22Rv1 (cell line): ENCODE results near the gene BCL11A.

ENCODE experiments used
- H3K27ac ChIP-seq: fragments of 450-650 bp; 2 replicates; pipeline ENCODE4 v1.5.1; 2017
- CTCF ChIP-seq: fragments of 450-650 bp; IDR thresholded peaks from 2 replicates; pipeline ENCODE4 v1.5.1; 2017; ENCODE audit warnings: mild to moderate bottlenecking
- ZFX ChIP-seq: fragments of 450-650 bp; IDR thresholded peaks from 2 replicates; pipeline ENCODE4 v1.6.1; 2017; ENCODE audit warnings: antibody characterized with exemption, borderline replicate concordance

BCL11A gene

GRCh38 chr2:60525899-60526298 is 27.6 kb downstream of the BCL11A start:
- no peak overlapping the region for H3K27ac ChIP-seq
- TF ChIP-seq ZFX: no peak
- TF ChIP-seq CTCF: no peak

GRCh38 chr2:60524874-60525273 is 28.6 kb downstream of the BCL11A start:
- no peak for TF ChIP-seq ZFX
- no peak for TF ChIP-seq CTCF
- H3K27ac ChIP-seq: no peak overlapping the region

GRCh38 chr2:60523963-60524362 is 29.5 kb downstream of the BCL11A start:
- no peak overlapping the region for H3K27ac ChIP-seq
- TF ChIP-seq ZFX (no peak), CTCF (no peak)

GRCh38 chr2:60522462-60522861 is 31.0 kb downstream of the BCL11A start:
- H3K27ac ChIP-seq: peak overlapping the region; percentile 31
- TF ChIP-seq CTCF (0 out of 2 replicates have a peak, but pooled peaks have one; percentile 12), ZFX (no peak)

GRCh38 chr2:60521626-60522025 is 31.8 kb downstream of the BCL11A start:
- H3K27ac ChIP-seq: no peak overlapping the region
- no peak for TF ChIP-seq ZFX
- TF ChIP-seq CTCF: no peak

- H3K27ac ChIP-seq: no peak overlapping the region
- TF ChIP-seq CTCF (no peak), ZFX (no peak)
Measured at GRCh38 chr2:60520917-60521539, 32.4 kb downstream of the BCL11A start.

GRCh38 chr2:60520151-60520876 is 33.1 kb downstream of the BCL11A start:
- TF ChIP-seq CTCF: no peak
- TF ChIP-seq ZFX: no peak
- peak overlapping the region; percentile 43 for H3K27ac ChIP-seq
